ENCODE results near the gene MEN1.

MEN1 gene

DNA sequence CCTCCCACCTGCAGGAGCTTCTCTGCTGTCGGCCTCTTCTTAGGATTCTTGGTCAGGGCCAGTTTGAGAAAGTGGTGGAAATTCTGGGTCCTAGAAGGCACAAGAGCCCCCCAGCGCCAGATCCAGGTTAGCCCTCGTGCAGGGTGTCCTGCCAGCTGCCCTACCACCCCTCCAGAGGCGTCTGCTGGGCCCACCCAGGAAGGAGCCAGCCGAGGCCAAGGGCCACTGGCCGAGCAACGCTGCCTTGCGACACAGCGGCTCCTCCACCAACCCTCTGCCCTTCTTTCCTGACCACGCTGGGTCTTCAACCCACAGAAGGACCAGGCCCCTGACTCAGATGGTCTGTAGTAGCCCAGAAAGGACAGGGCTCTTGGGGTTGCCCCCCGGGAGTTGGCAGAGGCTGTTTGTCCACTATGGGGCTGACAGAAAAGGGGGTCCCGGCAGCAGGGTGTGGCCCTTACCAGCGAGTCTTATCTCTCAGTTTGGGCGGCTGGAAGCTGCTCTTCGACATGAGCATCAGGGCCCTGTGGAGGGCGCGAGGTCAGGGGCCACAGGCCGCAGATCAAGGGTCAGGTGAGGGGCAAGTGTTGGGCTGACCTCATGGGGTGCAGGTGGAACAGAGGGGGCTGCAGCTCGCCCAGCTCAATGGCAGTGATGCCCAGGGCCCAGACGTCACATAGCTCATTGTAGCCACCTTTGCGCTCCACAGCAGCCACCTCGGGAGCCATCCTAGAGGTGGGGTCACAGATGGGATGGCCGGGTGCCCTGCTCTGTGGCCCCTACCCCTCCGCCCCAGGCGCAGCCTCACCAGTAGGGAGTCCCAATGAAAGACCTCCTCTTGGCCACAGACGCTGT is 9.8 kb downstream of the MEN1 start:
- no peak for DNase-seq (ENCODE audit: extremely low read depth, low read depth)
- H3K4me3 ChIP-seq (replicated peaks; ENCODE audit: low read depth, low read length), result no peak overlapping the region

DNA sequence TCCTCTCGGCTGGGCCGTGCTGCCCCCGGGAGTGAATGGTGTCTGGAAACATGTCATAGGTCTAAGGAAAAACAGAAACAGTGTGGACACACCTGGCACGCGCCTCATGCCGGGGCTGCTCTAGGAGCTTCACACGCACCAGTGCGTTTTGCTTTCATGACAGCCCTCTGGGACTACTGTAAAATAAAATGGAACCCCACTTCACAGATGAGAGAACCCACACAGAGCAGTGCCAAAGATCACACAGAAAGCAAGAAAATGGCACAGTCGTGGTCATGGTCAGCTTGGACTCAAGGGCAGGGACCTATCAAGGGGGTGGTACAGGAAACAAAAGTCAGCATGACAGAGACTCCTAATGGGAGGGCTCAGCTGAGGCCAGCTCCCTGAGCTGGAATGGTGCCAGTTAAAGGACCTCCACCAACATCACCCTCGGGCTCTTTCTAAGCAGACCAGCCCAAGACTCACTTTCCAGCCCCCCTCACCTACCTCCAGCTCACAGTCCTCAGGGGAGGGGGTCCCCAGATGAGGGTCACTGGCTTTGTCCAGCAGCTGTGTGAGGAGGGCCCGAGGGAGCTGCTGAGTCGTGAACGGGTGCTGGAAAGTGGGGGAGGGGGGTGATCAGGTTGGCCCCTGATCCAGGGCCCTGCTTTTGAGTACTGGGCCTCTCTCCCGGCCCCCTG is 10.6 kb downstream of the MEN1 start:
- no peak for DNase-seq (ENCODE audit: extremely low read depth, low read depth)
- H3K4me3 ChIP-seq (replicated peaks; ENCODE audit: low read depth, low read length), result no peak overlapping the region
- TF ChIP-seq, protein P1, sequence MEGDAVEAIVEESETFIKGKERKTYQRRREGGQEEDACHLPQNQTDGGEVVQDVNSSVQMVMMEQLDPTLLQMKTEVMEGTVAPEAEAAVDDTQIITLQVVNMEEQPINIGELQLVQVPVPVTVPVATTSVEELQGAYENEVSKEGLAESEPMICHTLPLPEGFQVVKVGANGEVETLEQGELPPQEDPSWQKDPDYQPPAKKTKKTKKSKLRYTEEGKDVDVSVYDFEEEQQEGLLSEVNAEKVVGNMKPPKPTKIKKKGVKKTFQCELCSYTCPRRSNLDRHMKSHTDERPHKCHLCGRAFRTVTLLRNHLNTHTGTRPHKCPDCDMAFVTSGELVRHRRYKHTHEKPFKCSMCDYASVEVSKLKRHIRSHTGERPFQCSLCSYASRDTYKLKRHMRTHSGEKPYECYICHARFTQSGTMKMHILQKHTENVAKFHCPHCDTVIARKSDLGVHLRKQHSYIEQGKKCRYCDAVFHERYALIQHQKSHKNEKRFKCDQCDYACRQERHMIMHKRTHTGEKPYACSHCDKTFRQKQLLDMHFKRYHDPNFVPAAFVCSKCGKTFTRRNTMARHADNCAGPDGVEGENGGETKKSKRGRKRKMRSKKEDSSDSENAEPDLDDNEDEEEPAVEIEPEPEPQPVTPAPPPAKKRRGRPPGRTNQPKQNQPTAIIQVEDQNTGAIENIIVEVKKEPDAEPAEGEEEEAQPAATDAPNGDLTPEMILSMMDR (IDR thresholded peaks at IDR 0.05; ENCODE audit: low read depth, low read length, missing control alignments), result no peak

More for the DNA sequence above, 9.8 kb downstream of the MEN1 start:
- TF ChIP-seq, protein P1 (IDR thresholded peaks at IDR 0.05; ENCODE audit: low read depth, low read length, missing control alignments), result no peak

DNA sequence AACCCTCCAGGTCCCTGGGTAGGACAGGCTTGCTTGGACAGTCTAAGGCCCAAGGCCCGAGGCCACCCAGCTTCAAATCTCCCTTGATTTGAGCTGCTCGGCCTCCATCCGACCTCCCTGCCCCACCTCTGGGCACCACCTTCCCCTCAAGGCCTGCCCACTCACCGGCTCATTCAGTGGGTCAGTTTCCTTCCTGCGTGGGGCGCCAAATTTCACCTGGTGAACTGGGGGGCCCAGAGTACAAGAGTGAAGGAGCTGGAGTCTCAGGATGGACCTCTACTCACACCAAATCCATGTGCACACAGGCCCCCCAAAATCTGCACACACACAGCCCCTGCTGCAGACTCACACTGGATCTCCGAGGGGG is 11.1 kb downstream of the MEN1 start:
- H3K4me3 ChIP-seq (replicated peaks; ENCODE audit: low read depth, low read length), result no peak overlapping the region
- DNase-seq (ENCODE audit: extremely low read depth, low read depth), result no peak
- TF ChIP-seq, protein P1 (IDR thresholded peaks at IDR 0.05; ENCODE audit: low read depth, low read length, missing control alignments), result no peak

DNA sequence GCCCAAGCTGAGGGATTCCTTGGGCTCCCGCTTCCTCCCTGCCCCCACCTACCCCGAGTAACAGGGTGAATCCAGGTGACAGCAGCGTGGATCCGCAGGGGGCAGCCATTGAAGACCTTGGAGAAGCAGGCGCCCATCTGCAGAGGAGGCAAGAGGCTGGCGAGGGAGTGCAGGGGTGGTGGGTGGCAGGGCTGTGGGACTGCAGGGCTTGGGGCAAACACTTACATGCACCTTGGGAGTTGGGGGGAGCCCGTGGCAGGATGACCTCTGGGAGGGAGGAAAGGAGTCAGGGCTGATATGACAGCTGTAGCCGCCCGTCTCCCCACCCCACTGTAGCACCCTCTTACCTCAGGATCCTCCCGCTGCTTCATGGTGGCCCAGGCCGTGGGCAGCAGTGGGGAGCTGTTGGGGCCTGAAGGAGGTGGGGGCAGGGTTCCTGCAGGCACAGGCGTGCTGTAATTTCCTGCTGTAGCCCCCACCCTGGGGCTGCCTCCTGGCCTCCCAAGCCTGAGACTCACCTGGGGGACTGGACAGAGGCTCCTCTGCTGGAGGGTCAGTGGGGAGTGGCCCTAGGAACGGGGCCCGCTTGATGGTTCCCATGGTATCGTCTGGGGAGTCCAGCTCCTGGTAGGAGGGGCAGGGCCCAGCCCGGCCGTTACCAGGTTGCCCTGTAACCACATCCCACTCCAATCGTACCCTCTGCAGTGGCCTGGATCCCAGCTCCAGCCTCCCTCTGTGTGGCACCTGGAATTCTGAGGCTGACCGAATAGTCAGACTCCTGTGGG is 13.4 kb downstream of the MEN1 start:
- DNase-seq (ENCODE audit: extremely low read depth, low read depth), result no peak
- no peak overlapping the region for H3K4me3 ChIP-seq (replicated peaks; ENCODE audit: low read depth, low read length)
- TF ChIP-seq, protein P1 (IDR thresholded peaks at IDR 0.05; ENCODE audit: low read depth, low read length, missing control alignments), result no peak

DNA sequence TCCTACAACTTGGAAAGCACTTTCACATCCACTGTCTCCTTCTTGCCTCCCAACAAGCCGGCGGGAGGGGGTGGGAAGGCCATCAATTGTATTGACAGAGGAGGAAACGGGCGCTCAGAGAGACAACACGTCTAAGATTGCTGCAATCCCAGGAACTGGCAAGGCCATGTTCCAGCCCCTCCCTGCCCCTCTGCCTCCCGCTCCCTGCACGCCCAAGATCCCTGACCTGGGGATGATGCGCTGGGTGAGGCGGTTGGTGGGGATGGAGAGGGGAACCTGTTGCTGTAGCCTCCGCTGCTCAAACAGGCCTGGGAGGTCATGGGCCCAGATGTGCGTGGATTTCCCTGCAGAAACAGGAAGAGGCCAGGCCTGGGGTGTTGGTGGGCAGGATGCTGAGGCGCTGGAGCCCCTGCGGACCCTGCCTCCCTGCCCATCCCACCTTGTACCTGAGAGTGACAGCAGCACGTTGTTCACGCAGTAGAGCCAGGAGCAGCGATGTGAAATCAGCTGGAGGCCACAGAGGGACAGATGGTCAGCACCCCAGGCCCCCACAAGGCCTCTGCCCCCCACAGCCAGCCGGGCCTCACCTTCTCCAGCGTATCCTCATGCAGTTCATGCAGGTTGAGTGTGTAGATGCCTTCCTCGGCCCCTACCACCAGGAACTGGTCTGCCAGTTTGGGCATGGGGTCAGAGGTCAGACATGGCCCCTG is 14.1 kb downstream of the MEN1 start:
- H3K4me3 ChIP-seq (replicated peaks; ENCODE audit: low read depth, low read length), result no peak overlapping the region
- DNase-seq (ENCODE audit: extremely low read depth, low read depth), result no peak
- TF ChIP-seq, protein P1 (IDR thresholded peaks at IDR 0.05; ENCODE audit: low read depth, low read length, missing control alignments), result no peak

DNA sequence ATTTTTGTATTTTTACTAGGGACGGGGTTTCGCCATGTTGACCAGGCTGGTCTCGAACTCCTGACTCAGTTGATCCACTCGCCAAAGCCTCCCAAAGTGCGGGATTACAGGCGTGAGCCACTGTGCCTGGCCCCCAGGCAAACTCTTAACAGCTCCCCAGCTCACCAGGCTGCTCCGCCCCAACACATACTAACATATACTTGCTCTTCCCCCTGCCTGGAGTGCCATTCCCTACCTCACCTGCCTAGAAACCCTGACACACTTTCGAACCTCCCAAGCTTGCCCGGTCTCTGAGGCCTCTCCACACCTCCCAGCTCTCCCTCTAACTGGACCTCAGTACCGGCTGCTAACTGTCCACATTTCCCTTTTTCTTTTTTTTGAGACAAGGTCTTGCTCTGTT is 15.8 kb downstream of the MEN1 start:
- TF ChIP-seq, protein P1 (IDR thresholded peaks at IDR 0.05; ENCODE audit: low read depth, low read length, missing control alignments), result no peak
- no peak for DNase-seq (ENCODE audit: extremely low read depth, low read depth)

More for the DNA sequence above, 15.8 kb downstream of the MEN1 start:
- H3K4me3 ChIP-seq (replicated peaks; ENCODE audit: low read depth, low read length), result no peak overlapping the region
